Trophoblast cell (in vitro differentiated cells and primary cell): ENCODE data around the gene TEX14.

Experiments
- DNase-seq, 2 donors: peaks; one replicate each; pipeline ENCODE4 v3.0.0-alpha.2; 2016
- H2AFZ ChIP-seq: 2 replicates; pipeline ENCODE4 v1.6.1; 2013; ENCODE audit warnings: low read length, moderate library complexity, mild to moderate bottlenecking; ENCODE audit not compliant: insufficient read depth, poor library complexity
- H2AK5ac ChIP-seq: 2 replicates; pipeline ENCODE4 v1.6.1; 2013; ENCODE audit warnings: mild to moderate bottlenecking, low read length
- H2BK120ac ChIP-seq: 2 replicates; pipeline ENCODE4 v1.6.1; 2013; ENCODE audit warnings: low read length, mild to moderate bottlenecking, moderate library complexity; ENCODE audit not compliant: insufficient read depth, poor library complexity
- H2BK12ac ChIP-seq: 2 replicates; pipeline ENCODE4 v1.6.1; 2013; ENCODE audit warnings: mild to moderate bottlenecking, low read length, moderate library complexity
- H2BK5ac ChIP-seq: 2 replicates; pipeline ENCODE4 v1.6.1; 2013; ENCODE audit warnings: low read length, low read depth, moderate library complexity, mild to moderate bottlenecking; ENCODE audit not compliant: poor library complexity
- H3K14ac ChIP-seq: 2 replicates; pipeline ENCODE4 v1.6.1; 2013; ENCODE audit warnings: mild to moderate bottlenecking, low read length
- H3K18ac ChIP-seq: 2 replicates; pipeline ENCODE4 v1.6.1; 2013; ENCODE audit warnings: mild to moderate bottlenecking, low read length
- H3K23ac ChIP-seq: 2 replicates; pipeline ENCODE4 v1.6.1; 2013; ENCODE audit warnings: low read length
- H3K27ac ChIP-seq: 2 replicates; pipeline ENCODE4 v1.5.1; 2013; ENCODE audit warnings: low read depth, mild to moderate bottlenecking, inconsistent platforms, low read length, moderate library complexity
- H3K27me3 ChIP-seq: 2 replicates; pipeline ENCODE4 v1.6.1; 2013; ENCODE audit warnings: inconsistent platforms, mild to moderate bottlenecking, low read length, moderate library complexity; ENCODE audit not compliant: insufficient read depth
- H3K36me3 ChIP-seq, 2 experiments: 1 replicate in 1 of 2; 2 replicates in 1 of 2; pipeline ENCODE4 v1.6.1; 2013; ENCODE audit warnings: low read length in 2 of 2, mild to moderate bottlenecking in 2 of 2, moderate library complexity in 1 of 2; ENCODE audit not compliant: insufficient read depth in 2 of 2, control insufficient read depth in 1 of 2
- H3K4ac ChIP-seq: 2 replicates; pipeline ENCODE4 v1.6.1; 2013; ENCODE audit warnings: low read depth, mild to moderate bottlenecking, low read length, moderate library complexity
- H3K4me1 ChIP-seq, 2 experiments: 1 replicate in 1 of 2; 2 replicates in 1 of 2; pipeline ENCODE4 v1.6.1; 2013; ENCODE audit warnings: low read length in 2 of 2, mild to moderate bottlenecking in 2 of 2, moderate library complexity in 1 of 2; ENCODE audit not compliant: insufficient read depth in 2 of 2, control insufficient read depth in 1 of 2
- H3K4me2 ChIP-seq: 2 replicates; pipeline ENCODE4 v1.6.1; 2013; ENCODE audit warnings: inconsistent platforms, mild to moderate bottlenecking, low read length, moderate library complexity
- H3K4me3 ChIP-seq: 2 replicates; pipeline ENCODE4 v1.5.1; 2013; ENCODE audit warnings: mild to moderate bottlenecking, low read depth, low read length, inconsistent platforms
- H3K79me1 ChIP-seq: one replicate; pipeline ENCODE4 v1.6.1; 2013; ENCODE audit warnings: low read length
- H3K79me2 ChIP-seq: 2 replicates; pipeline ENCODE4 v1.6.1; 2013; ENCODE audit warnings: low read length, mild to moderate bottlenecking; ENCODE audit not compliant: control insufficient read depth, insufficient read depth, poor library complexity
- H3K9ac ChIP-seq: 2 replicates; pipeline ENCODE4 v1.6.1; 2013; ENCODE audit warnings: mild to moderate bottlenecking, low read length
- H3K9me3 ChIP-seq: 2 replicates; pipeline ENCODE4 v1.6.1; 2013; ENCODE audit warnings: low read depth, mild to moderate bottlenecking, control low read depth, inconsistent platforms, low read length; ENCODE audit not compliant: insufficient read depth
- H4K12ac ChIP-seq: 2 replicates; pipeline ENCODE4 v1.6.1; 2013; ENCODE audit warnings: low read depth, mild to moderate bottlenecking, low read length, moderate library complexity
- H4K8ac ChIP-seq: 2 replicates; pipeline ENCODE4 v1.6.1; 2013; ENCODE audit warnings: low read depth, mild to moderate bottlenecking, low read length, moderate library complexity
- H4K91ac ChIP-seq: one replicate; pipeline ENCODE4 v1.6.1; 2013; ENCODE audit warnings: low read depth, mild to moderate bottlenecking, low read length, moderate library complexity
- WGBS: extraction: QIAGEN DNeasy Blood & Tissue Kit; methylation state at CpG from one replicate; pipeline ENCODE4 v1.1.7; 2013; ENCODE audit warnings: missing lambda C conversion rate; ENCODE audit not compliant: insufficient read length, insufficient coverage; ENCODE audit errors: extremely low coverage; 5-methylcytosine and 5-hydroxymethylcytosine counted together

TEX14 gene

DNA sequence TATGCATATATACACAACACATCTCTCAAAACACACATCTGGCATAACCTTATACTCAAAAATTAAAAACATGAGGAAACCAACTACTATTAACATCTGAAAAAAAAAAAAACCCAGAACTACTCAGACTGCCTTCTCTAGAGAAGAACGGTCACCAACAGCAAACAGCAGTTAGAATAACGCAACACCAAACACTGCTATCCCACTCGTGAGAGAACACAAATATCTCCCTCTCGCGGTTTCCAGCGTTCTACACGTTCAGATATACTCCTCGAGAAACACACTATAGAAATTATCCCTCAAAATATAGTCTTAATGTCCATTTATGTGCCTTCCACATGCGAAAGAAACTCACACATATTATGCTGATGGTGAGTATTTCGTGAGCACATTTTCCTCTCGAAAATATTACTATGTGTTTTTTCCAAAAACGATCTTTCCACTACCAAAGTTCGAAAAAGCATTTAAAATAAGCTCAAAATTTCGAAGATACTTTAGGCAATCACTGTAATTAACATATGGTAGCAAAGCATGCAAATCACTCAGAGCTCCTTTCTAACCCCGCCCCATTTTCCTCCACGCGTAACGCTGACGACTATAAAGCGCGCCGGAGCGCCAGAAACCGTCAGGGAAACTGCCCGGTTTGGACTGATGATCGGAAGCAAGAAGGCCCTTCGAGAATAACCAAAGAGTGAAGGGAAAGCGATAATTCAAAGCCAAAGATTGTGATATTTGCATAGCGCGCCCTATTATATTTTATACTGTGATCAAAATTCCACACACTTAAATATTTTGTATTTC lies 60.1 kb downstream of the TEX14 start:
- no peaks in the 10 kb centered on the region for H3K36me3 ChIP-seq

DNA sequence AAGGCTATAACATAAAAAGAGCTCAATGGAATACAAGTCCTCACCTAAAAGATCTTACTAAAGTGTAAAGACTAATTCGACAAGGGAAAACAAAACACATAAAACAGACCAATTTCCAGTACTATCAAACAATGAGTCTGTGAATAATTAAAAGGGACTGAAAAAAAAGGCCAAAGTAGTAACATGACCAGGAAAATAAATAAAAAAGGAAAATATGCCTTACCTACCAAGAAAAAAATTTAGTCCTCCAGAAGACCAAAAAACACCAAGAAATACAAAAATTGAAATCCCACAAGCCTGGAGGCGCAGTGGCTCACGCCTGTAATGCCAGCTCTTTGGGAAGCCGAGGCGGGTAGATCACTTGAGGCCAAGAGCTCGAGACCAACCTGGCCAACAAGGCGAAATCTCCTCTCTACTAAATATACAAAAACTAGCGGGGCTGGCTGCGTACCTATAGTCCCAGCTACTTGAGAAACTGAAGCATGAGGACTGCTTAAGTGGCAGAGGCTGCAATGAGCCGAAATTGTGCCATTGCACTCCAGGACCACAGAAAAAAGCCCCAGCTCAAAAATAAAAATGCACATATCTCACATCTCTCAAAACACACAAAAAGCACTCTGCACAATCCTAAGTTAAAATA lies 60.8 kb downstream of the TEX14 start:
- Histone ChIP-seq H3K14ac (no peak overlapping the region), H3K36me3 (no peaks in the 10 kb centered on the region), H2AK5ac (no peak overlapping the region), H3K9ac (no peak overlapping the region), H3K79me1 (peaks cover 2% of the 10 kb centered on the region), H3K4me1 (peaks cover 0 to 4% of the 10 kb centered on the region in 2 experiments), H3K27ac (no peak overlapping the region), H2AFZ (no peak overlapping the region), H3K9me3 (no peaks in the 10 kb centered on the region), H3K23ac (no peak overlapping the region), H3K4me3 (no peak overlapping the region), H3K79me2 (no peaks in the 10 kb centered on the region), H3K27me3 (no peaks in the 10 kb centered on the region), H4K8ac (no peak overlapping the region), H2BK120ac (no peak overlapping the region), H4K91ac (no peak overlapping the region), H3K18ac (no peak overlapping the region), H2BK12ac (no peak overlapping the region), H3K4me2 (no peak overlapping the region), H3K4ac (no peak overlapping the region), H4K12ac (no peak overlapping the region), H2BK5ac (no peak overlapping the region)
- DNase-seq: peak; percentile 87 to 97
- WGBS: no CpG with 5 or more reads among the region's 10 CpGs

More for the DNA sequence above, 60.1 kb downstream of the TEX14 start:
- peak; percentile 97 to 99 for DNase-seq
- Histone ChIP-seq H2AK5ac (no peak overlapping the region), H3K27me3 (no peaks in the 10 kb centered on the region), H3K4ac (no peak overlapping the region), H3K4me2 (peak overlapping the region; percentile 52), H2BK12ac (no peak overlapping the region), H3K4me3 (no peak overlapping the region), H3K4me1 (peaks cover 0 to 4% of the 10 kb centered on the region in 2 experiments), H4K12ac (no peak overlapping the region), H3K9me3 (no peaks in the 10 kb centered on the region), H2BK120ac (no peak overlapping the region), H3K27ac (peak overlapping the region; percentile 29), H2AFZ (no peak overlapping the region), H3K18ac (no peak overlapping the region), H2BK5ac (no peak overlapping the region), H3K79me2 (no peaks in the 10 kb centered on the region), H3K79me1 (peaks cover 2% of the 10 kb centered on the region), H3K9ac (no peak overlapping the region), H4K91ac (no peak overlapping the region), H3K23ac (no peak overlapping the region), H3K14ac (no peak overlapping the region), H4K8ac (no peak overlapping the region)
- WGBS: no CpG with 5 or more reads among the region's 30 CpGs

GRCh38 chr17:58626905-58627304 lies 64.9 kb downstream of the TEX14 start:
- no peaks in the 10 kb centered on the region for H3K9me3 ChIP-seq
- H3K79me2 ChIP-seq: no peaks in the 10 kb centered on the region
- no peaks in the 10 kb centered on the region for H3K36me3 ChIP-seq
- H2AFZ ChIP-seq: no peak overlapping the region
- no peak for DNase-seq
- H3K27me3 ChIP-seq: no peaks in the 10 kb centered on the region
- H3K18ac ChIP-seq: no peak overlapping the region
- no peak overlapping the region for H3K9ac ChIP-seq
- H2BK12ac ChIP-seq: no peak overlapping the region
- H3K4me1 ChIP-seq: no peaks in the 10 kb centered on the region
- WGBS: no CpG with 5 or more reads among the region's 1 CpG
- H3K4me3 ChIP-seq: no peak overlapping the region
- no peak overlapping the region for H2BK5ac ChIP-seq
- H4K12ac ChIP-seq: no peak overlapping the region
- H4K91ac ChIP-seq: no peak overlapping the region
- H3K14ac ChIP-seq: no peak overlapping the region
- H2BK120ac ChIP-seq: no peak overlapping the region
- H3K27ac ChIP-seq: no peak overlapping the region
- H3K4me2 ChIP-seq: no peak overlapping the region
- no peak overlapping the region for H4K8ac ChIP-seq
- no peak overlapping the region for H3K4ac ChIP-seq
- H3K79me1 ChIP-seq: no peaks in the 10 kb centered on the region
- H2AK5ac ChIP-seq: no peak overlapping the region
- H3K23ac ChIP-seq: no peak overlapping the region

- Histone ChIP-seq H3K14ac (no peak overlapping the region), H3K4me2 (no peak overlapping the region), H2AK5ac (no peak overlapping the region), H3K23ac (no peak overlapping the region), H3K18ac (no peak overlapping the region), H3K79me1 (no peaks in the 10 kb centered on the region), H3K36me3 (no peaks in the 10 kb centered on the region), H2BK12ac (no peak overlapping the region), H3K27ac (no peak overlapping the region), H3K4ac (no peak overlapping the region), H3K79me2 (no peaks in the 10 kb centered on the region), H3K9me3 (no peaks in the 10 kb centered on the region), H4K8ac (no peak overlapping the region), H2BK5ac (no peak overlapping the region), H2AFZ (no peak overlapping the region), H4K91ac (no peak overlapping the region), H3K9ac (no peak overlapping the region), H3K27me3 (no peaks in the 10 kb centered on the region), H3K4me3 (no peak overlapping the region), H4K12ac (no peak overlapping the region), H3K4me1 (no peaks in the 10 kb centered on the region), H2BK120ac (no peak overlapping the region)
- DNase-seq: no peak
- WGBS: no CpG with 5 or more reads among the region's 1 CpG
Observed at GRCh38 chr17:58624751-58625150, 67.1 kb downstream of the TEX14 start.
